Keratinocyte (primary cell): ENCODE results near the gene APBB1. TPM values are rescaled to one million over a fixed set of nuclear protein-coding genes. Genes with fewer than 3 reads are reported as not detected.

Source experiments
- DNase-seq: peaks from one replicate; pipeline ENCODE4 v3.0.0-alpha.2; 2011; ENCODE audit warnings: low read depth, missing footprints, low spot score
- FAIRE-seq: peaks from 2 replicates; lab custom pipeline; 2011; peaks lifted over from hg19 to GRCh38; lab: Jason Lieb, UNC
- H2AFZ ChIP-seq: 2 replicates; pipeline ENCODE4 v1.6.0; 2012; ENCODE audit warnings: low read length, control low read depth, inconsistent platforms; ENCODE audit not compliant: control insufficient read depth
- H3K27ac ChIP-seq: 2 replicates; pipeline ENCODE4 v1.5.1; 2011; ENCODE audit warnings: low read length; ENCODE audit not compliant: control insufficient read depth, insufficient read depth
- H3K27me3 ChIP-seq: 3 replicates; pipeline ENCODE4 v1.6.0; 2011; ENCODE audit warnings: low read length; ENCODE audit not compliant: control insufficient read depth, insufficient read depth; ENCODE audit errors: extremely low read depth
- H3K36me3 ChIP-seq, 2 experiments: 2 replicates in 1 of 2; 3 replicates in 1 of 2; pipeline ENCODE4 v1.5.1; 2011; ENCODE audit warnings: low read length in 2 of 2, mild to moderate bottlenecking in 1 of 2; ENCODE audit not compliant: control insufficient read depth in 2 of 2, insufficient read depth in 2 of 2; ENCODE audit errors: extremely low read depth in 1 of 2
- H3K4me1 ChIP-seq: 3 replicates; pipeline ENCODE4 v1.5.1; 2011; ENCODE audit warnings: low read length; ENCODE audit not compliant: control insufficient read depth, insufficient read depth; ENCODE audit errors: extremely low read depth
- H3K4me2 ChIP-seq: 3 replicates; pipeline ENCODE4 v1.6.0; 2011; ENCODE audit warnings: low read depth, low read length; ENCODE audit not compliant: control insufficient read depth, insufficient read depth; ENCODE audit errors: extremely low read depth
- H3K4me3 ChIP-seq, 3 experiments: fragments of 200-600 bp in 1 of 3; sonication (generic) in 1 of 3; 2 replicates in 2 of 3; 3 replicates in 1 of 3; pipeline ENCODE4 v1.5.1; 2011 to 2016; ENCODE audit warnings: low read length in 3 of 3, mild to moderate bottlenecking in 3 of 3, control low read depth in 2 of 3, inconsistent platforms in 1 of 3, low read depth in 1 of 3, mixed read lengths in 1 of 3, mixed run types in 1 of 3, moderate library complexity in 1 of 3; ENCODE audit not compliant: control insufficient read depth in 2 of 3, insufficient read depth in 2 of 3; ENCODE audit errors: extremely low read depth in 1 of 3
- H3K79me2 ChIP-seq: 2 replicates; pipeline ENCODE4 v1.6.0; 2012; ENCODE audit warnings: low read length; ENCODE audit not compliant: control insufficient read depth, insufficient read depth
- H3K9ac ChIP-seq: 3 replicates; pipeline ENCODE4 v1.6.0; 2011; ENCODE audit warnings: low read length; ENCODE audit not compliant: control insufficient read depth, insufficient read depth; ENCODE audit errors: extremely low read depth
- H3K9me1 ChIP-seq: 3 replicates; pipeline ENCODE4 v1.6.0; 2011; ENCODE audit warnings: low read length; ENCODE audit not compliant: control insufficient read depth, insufficient read depth; ENCODE audit errors: extremely low read depth
- H3K9me3 ChIP-seq: 2 replicates; pipeline ENCODE4 v1.5.1; 2012; ENCODE audit warnings: low read depth, low read length; ENCODE audit not compliant: control insufficient read depth
- H4K20me1 ChIP-seq: 3 replicates; pipeline ENCODE4 v1.6.0; 2011; ENCODE audit warnings: low read length; ENCODE audit not compliant: control insufficient read depth, insufficient read depth; ENCODE audit errors: extremely low read depth
- CTCF ChIP-seq, 3 experiments: IDR thresholded peaks in 1 of 3; conservative IDR thresholded peaks in 1 of 3; optimal IDR thresholded peaks in 1 of 3; 2 replicates in 2 of 3; 3 replicates in 1 of 3; pipeline versions ENCODE3 to v1.5.1; 2011; ENCODE audit warnings: low read length in 3 of 3, mild to moderate bottlenecking in 3 of 3, moderate library complexity in 2 of 3, control low read depth in 1 of 3, inconsistent platforms in 1 of 3; ENCODE audit not compliant: insufficient read depth in 2 of 3; ENCODE audit errors: extremely low read depth in 1 of 3
- EZH2 ChIP-seq: IDR thresholded peaks from one replicate; pipeline ENCODE4 v1.6.1; 2012; ENCODE audit warnings: inconsistent platforms, mild to moderate bottlenecking, low read length, moderate library complexity
- dilution Hi-C: fragments of 300-500 bp; cut with MboI; formaldehyde crosslinking; loops from one replicate; pipeline ENCODE4 v1.7.0; 2020; ENCODE audit warnings: low sequenced_read_pairs; ENCODE audit not compliant: extremely low pct_ligation_motif_present
- polyA plus RNA-seq, 5 experiments: library from polyadenylated mRNA; depleted of rRNA in 3 of 5; stranded (reverse) in 3 of 5; stranded (forward) in 1 of 5; unstranded in 1 of 5; fragments of >200 nt; gene quantifications; 1 replicate in 1 of 5; 2 replicates in 3 of 5; 3 replicates in 1 of 5; pipeline versions ENCODE4 v1.2.1 to v1.2.3, GENCODE V29; 2011 to 2012; ENCODE audit warnings: missing spikeins in 2 of 5, low read depth in 1 of 5, low replicate concordance in 1 of 5

Gene APBB1
- polyA plus RNA-seq, 1 donor (not counting 4 experiments of a cell fraction or from before 2014, with no cell fraction given): 3.7 TPM

GRCh38 chr11:6431861-6432260, 13.0 kb upstream of the APBB1 start:
- FAIRE-seq: peak; percentile 32

GRCh38 chr11:6427516-6427915, 8.6 kb upstream of the APBB1 start:
- H2AFZ ChIP-seq: no peak overlapping the region
- H3K27me3 ChIP-seq: peaks cover 6% of the 10 kb centered on the region
- no peak for FAIRE-seq
- H3K9ac ChIP-seq: no peak overlapping the region
- no peaks in the 10 kb centered on the region for H4K20me1 ChIP-seq
- no peak overlapping the region for H3K27ac ChIP-seq
- dilution Hi-C loops: no loop called here
- H3K79me2 ChIP-seq: no peaks in the 10 kb centered on the region
- H3K4me1 ChIP-seq: peaks cover 8% of the 10 kb centered on the region
- TF ChIP-seq EZH2 (no peak), CTCF (optimal IDR thresholded peaks at IDR 0.05 in 1 of 3, IDR thresholded peaks at IDR 0.05 in 1 of 3, conservative IDR thresholded peaks at IDR 0.05 in 1 of 3; ENCODE audit: extremely low read depth in 1 of 3, insufficient read depth in 2 of 3, low read length in 3 of 3) (no peak)
- H3K4me2 ChIP-seq: no peak overlapping the region
- H3K4me3 ChIP-seq: no peak overlapping the region
- no peaks in the 10 kb centered on the region for H3K9me1 ChIP-seq
- no peak for DNase-seq
- H3K9me3 ChIP-seq: no peaks in the 10 kb centered on the region
- no peaks in the 10 kb centered on the region for H3K36me3 ChIP-seq

More at GRCh38 chr11:6431861-6432260, 13.0 kb upstream of the APBB1 start:
- no peak for TF ChIP-seq CTCF (optimal IDR thresholded peaks at IDR 0.05 in 1 of 3, IDR thresholded peaks at IDR 0.05 in 1 of 3, conservative IDR thresholded peaks at IDR 0.05 in 1 of 3; ENCODE audit: extremely low read depth in 1 of 3, insufficient read depth in 2 of 3, low read length in 3 of 3)
- TF ChIP-seq EZH2: no peak
- H3K79me2 ChIP-seq: no peaks in the 10 kb centered on the region
- no peaks in the 10 kb centered on the region for H3K36me3 ChIP-seq
- H3K9ac ChIP-seq: no peak overlapping the region
- H3K4me1 ChIP-seq: peaks cover 8% of the 10 kb centered on the region
- H3K9me1 ChIP-seq: no peaks in the 10 kb centered on the region
- no peak overlapping the region for H2AFZ ChIP-seq
- H3K4me2 ChIP-seq: no peak overlapping the region
- no peaks in the 10 kb centered on the region for H3K9me3 ChIP-seq
- dilution Hi-C loops: no loop called here
- H3K4me3 ChIP-seq: no peak overlapping the region
- H3K27me3 ChIP-seq: no peaks in the 10 kb centered on the region
- no peaks in the 10 kb centered on the region for H4K20me1 ChIP-seq
- peak; percentile 82 for DNase-seq
- H3K27ac ChIP-seq: no peak overlapping the region
